ENCODE measurements around the gene TSR3.

TSR3 gene

DNA sequence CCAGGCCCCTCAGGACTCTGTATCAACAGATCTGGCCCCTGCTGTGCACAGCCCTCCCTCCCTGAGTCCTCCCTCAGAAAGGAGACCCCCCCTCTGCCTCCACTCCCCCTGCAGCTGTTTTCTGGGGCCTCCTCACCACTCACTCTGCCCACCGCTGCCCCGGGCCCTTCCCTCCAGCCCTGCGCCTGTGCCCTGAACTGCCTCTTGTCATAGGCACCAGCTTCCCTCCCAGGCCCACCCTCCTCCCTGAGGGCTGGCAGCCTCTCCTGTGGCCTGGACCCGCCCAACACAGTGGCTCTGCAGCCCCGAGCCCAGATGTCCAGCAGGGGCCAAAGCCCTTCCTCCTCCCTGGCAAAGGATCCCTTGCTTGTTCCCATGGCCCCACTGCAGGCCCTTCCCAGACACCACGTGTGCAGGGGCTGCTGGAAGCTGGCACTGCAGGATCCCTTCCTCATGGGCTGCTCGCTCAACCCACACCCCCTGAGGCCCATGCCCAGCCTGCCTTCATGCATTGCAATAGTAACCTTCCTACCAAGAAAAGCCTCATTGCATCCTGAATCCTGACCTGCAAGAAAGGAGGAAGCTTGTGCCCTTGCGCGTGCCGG is 25.8 kb upstream of the TSR3 start:
- Histone ChIP-seq H3K27ac (ENCODE audit: low read depth, low read length, severe bottlenecking) (no peak overlapping the region), H3K9me3 (ENCODE audit: control insufficient read depth, low read length) (no peaks in the 10 kb centered on the region), H3K4me3 (ENCODE audit: extremely low read depth, insufficient read depth, low read length, poor library complexity, severe bottlenecking) (no peak overlapping the region), H3K36me3 (ENCODE audit: control insufficient read depth, insufficient read depth, low read length) (peaks cover 21% of the 10 kb centered on the region), H3K4me1 (ENCODE audit: control insufficient read depth, insufficient read depth, low read length, poor library complexity, severe bottlenecking) (peaks cover 3% of the 10 kb centered on the region)
- 88 to 92% methylated on average over 9 to 10 of the region's 10 CpGs for WGBS, 2 experiments (ENCODE audit: insufficient coverage in 2 of 2)

DNA sequence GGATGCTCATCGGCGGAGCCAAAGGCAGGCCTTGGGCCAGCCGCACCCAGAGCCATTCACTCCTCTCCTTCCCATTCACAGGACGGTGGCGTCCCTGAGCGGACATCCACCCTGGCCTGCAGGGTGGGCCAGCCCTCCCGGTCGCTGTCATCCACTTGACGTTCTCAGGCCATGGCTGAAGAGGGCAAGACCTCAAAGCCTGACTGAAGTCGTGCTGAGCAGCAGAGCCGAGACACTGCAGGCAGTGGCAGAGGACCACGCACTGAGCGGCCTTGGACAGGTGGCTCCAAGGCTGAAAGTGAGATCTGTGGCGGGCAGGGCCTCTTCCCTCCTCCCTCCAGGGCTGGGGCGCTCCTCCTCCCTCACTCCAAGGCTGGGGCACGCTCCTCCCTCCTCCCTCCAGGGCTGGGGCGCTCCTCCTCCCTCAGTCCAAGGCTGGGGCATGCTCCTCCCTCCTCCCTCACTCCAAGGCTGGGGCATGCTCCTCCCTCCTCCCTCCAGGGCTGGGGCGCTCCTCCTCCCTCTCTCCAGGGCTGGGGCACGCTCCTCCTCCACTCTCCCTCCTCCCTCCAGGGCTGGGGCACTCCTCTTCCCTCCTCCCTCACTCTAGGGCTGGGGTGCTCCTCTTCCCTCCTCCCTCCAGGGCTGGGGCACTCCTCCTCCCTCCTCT is 24.2 kb upstream of the TSR3 start:
- WGBS, 2 experiments (ENCODE audit: insufficient coverage in 2 of 2): 94 to 96% methylated on average over 18 to 19 of the region's 19 CpGs
- Histone ChIP-seq H3K4me1 (ENCODE audit: control insufficient read depth, insufficient read depth, low read length, poor library complexity, severe bottlenecking) (peaks cover 3% of the 10 kb centered on the region), H3K9me3 (ENCODE audit: control insufficient read depth, low read length) (no peaks in the 10 kb centered on the region), H3K36me3 (ENCODE audit: control insufficient read depth, insufficient read depth, low read length) (peaks cover 21% of the 10 kb centered on the region), H3K27ac (ENCODE audit: low read depth, low read length, severe bottlenecking) (no peak overlapping the region), H3K4me3 (ENCODE audit: extremely low read depth, insufficient read depth, low read length, poor library complexity, severe bottlenecking) (no peak overlapping the region)

GRCh38 chr16:1375298-1375640 is 23.6 kb upstream of the TSR3 start:
- no peak overlapping the region for H3K27ac ChIP-seq (ENCODE audit: low read depth, low read length, severe bottlenecking)
- 97 to 98% methylated on average over 21 of the region's 24 CpGs for WGBS, 2 experiments (ENCODE audit: insufficient coverage in 2 of 2)
- peaks cover 21% of the 10 kb centered on the region for H3K36me3 ChIP-seq (ENCODE audit: control insufficient read depth, insufficient read depth, low read length)
- H3K9me3 ChIP-seq (ENCODE audit: control insufficient read depth, low read length): no peaks in the 10 kb centered on the region
- peaks cover 3% of the 10 kb centered on the region for H3K4me1 ChIP-seq (ENCODE audit: control insufficient read depth, insufficient read depth, low read length, poor library complexity, severe bottlenecking)
- H3K4me3 ChIP-seq (ENCODE audit: extremely low read depth, insufficient read depth, low read length, poor library complexity, severe bottlenecking): no peak overlapping the region

- peaks cover 24% of the 10 kb centered on the region for H3K36me3 ChIP-seq (ENCODE audit: control insufficient read depth, insufficient read depth, low read length)
- no peak overlapping the region for H3K27ac ChIP-seq (ENCODE audit: low read depth, low read length, severe bottlenecking)
- no peak overlapping the region for H3K4me3 ChIP-seq (ENCODE audit: extremely low read depth, insufficient read depth, low read length, poor library complexity, severe bottlenecking)
- 95 to 96% methylated on average over 39 to 44 of the region's 46 CpGs for WGBS, 2 experiments (ENCODE audit: insufficient coverage in 2 of 2)
- H3K9me3 ChIP-seq (ENCODE audit: control insufficient read depth, low read length): no peaks in the 10 kb centered on the region
- H3K4me1 ChIP-seq (ENCODE audit: control insufficient read depth, insufficient read depth, low read length, poor library complexity, severe bottlenecking): no peaks in the 10 kb centered on the region
These were observed 23.0 kb upstream of the TSR3 start for GRCh38 chr16:1374418-1375297.

DNA sequence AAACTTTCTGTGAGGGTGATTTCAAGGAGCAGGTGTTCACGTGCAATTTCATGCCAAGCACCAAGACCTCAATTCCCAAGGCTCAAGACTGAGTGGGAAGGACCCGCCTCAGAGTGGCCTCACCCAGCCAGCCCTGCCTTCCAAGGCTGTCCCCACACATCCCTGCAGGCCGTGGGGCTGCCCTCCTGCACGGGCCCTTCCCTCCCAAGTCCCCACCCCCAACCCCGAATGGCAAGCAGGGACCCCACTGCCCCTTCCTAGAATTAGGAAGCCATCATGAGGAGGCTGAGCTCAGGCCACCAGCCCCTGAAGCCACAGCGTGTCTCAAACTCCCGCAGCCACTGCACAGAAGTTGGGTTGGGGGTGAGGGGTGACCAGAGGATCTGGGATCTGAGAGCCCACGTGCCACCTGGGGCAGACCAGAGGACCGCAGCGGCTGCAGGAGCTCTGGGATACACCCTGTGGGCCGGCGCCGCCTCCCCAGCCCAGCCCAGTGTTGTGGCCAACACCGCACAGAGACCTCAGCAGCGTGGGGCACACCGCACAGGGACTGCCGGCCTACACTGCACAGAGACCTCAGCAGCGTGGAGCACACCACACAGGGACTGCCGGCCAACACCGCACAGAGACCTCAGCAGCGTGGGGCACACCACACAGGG is 20.7 kb upstream of the TSR3 start:
- 92 to 99% methylated on average over 3 to 5 of the region's 21 CpGs for WGBS, 2 experiments (ENCODE audit: insufficient coverage in 2 of 2)
- H3K4me3 ChIP-seq (ENCODE audit: extremely low read depth, insufficient read depth, low read length, poor library complexity, severe bottlenecking): no peak overlapping the region
- H3K9me3 ChIP-seq (ENCODE audit: control insufficient read depth, low read length): no peaks in the 10 kb centered on the region

GRCh38 chr16:1371054-1371978 is 19.6 kb upstream of the TSR3 start:
- 93 to 94% methylated on average over 25 to 30 of the region's 33 CpGs for WGBS, 2 experiments (ENCODE audit: insufficient coverage in 2 of 2)
- no peaks in the 10 kb centered on the region for H3K4me1 ChIP-seq (ENCODE audit: control insufficient read depth, insufficient read depth, low read length, poor library complexity, severe bottlenecking)
- no peak overlapping the region for H3K4me3 ChIP-seq (ENCODE audit: extremely low read depth, insufficient read depth, low read length, poor library complexity, severe bottlenecking)
- no peak overlapping the region for H3K27ac ChIP-seq (ENCODE audit: low read depth, low read length, severe bottlenecking)
- H3K36me3 ChIP-seq (ENCODE audit: control insufficient read depth, insufficient read depth, low read length): peaks cover 39% of the 10 kb centered on the region
- no peaks in the 10 kb centered on the region for H3K9me3 ChIP-seq (ENCODE audit: control insufficient read depth, low read length)

More for the DNA sequence above, 20.7 kb upstream of the TSR3 start:
- Histone ChIP-seq H3K36me3 (ENCODE audit: control insufficient read depth, insufficient read depth, low read length) (peaks cover 32% of the 10 kb centered on the region), H3K4me1 (ENCODE audit: control insufficient read depth, insufficient read depth, low read length, poor library complexity, severe bottlenecking) (no peaks in the 10 kb centered on the region), H3K27ac (ENCODE audit: low read depth, low read length, severe bottlenecking) (no peak overlapping the region)

GRCh38 chr16:1367486-1368174 is 16.0 kb upstream of the TSR3 start:
- peaks cover 57% of the 10 kb centered on the region for H3K36me3 ChIP-seq (ENCODE audit: control insufficient read depth, insufficient read depth, low read length)
- 93% methylated on average over 11 to 19 of the region's 27 CpGs for WGBS, 2 experiments (ENCODE audit: insufficient coverage in 2 of 2)

GRCh38 chr16:1366712-1367299 is 15.1 kb upstream of the TSR3 start:
- WGBS, 2 experiments (ENCODE audit: insufficient coverage in 2 of 2): 93 to 94% methylated on average over 17 to 23 of the region's 24 CpGs
- peaks cover 66% of the 10 kb centered on the region for H3K36me3 ChIP-seq (ENCODE audit: control insufficient read depth, insufficient read depth, low read length)

More at GRCh38 chr16:1367486-1368174, 16.0 kb upstream of the TSR3 start:
- Histone ChIP-seq H3K9me3 (ENCODE audit: control insufficient read depth, low read length) (no peaks in the 10 kb centered on the region), H3K27ac (ENCODE audit: low read depth, low read length, severe bottlenecking) (no peak overlapping the region), H3K4me1 (ENCODE audit: control insufficient read depth, insufficient read depth, low read length, poor library complexity, severe bottlenecking) (no peaks in the 10 kb centered on the region), H3K4me3 (ENCODE audit: extremely low read depth, insufficient read depth, low read length, poor library complexity, severe bottlenecking) (no peak overlapping the region)

DNA sequence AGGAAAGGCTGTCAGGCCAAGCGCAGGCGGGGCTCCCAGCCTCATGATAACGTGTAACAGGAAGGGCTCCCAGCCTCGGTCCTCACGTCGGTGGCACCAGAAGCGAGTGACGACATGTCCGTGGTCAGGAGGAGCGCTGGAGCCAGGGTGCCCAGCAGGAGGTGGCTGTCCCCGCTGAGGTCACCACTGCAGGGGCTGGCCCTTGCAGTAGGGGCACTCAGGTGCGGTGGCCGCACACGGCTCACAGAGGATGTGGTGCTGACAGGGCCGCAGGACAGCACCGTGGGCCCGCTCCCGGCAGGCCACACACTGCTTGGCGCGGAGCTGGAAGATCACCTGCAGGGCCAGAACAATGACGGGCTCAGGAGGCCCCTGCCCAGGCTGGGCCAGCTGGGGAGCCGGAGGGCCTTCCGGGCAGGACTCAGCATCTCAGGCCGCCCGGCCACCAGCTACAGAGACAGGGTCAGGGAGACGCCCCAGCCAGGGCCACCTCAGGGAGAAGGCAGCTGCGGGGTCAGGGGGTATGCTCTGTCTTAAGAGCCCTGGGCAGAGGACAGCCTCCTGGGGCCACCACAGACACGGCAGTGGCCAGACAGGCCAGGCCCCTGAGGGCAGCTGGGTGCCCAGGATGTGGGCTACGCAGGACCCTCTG is 14.5 kb upstream of the TSR3 start:
- Histone ChIP-seq H3K4me3 (ENCODE audit: extremely low read depth, insufficient read depth, low read length, poor library complexity, severe bottlenecking) (no peak overlapping the region), H3K4me1 (ENCODE audit: control insufficient read depth, insufficient read depth, low read length, poor library complexity, severe bottlenecking) (no peaks in the 10 kb centered on the region), H3K27ac (ENCODE audit: low read depth, low read length, severe bottlenecking) (no peak overlapping the region), H3K9me3 (ENCODE audit: control insufficient read depth, low read length) (no peaks in the 10 kb centered on the region), H3K36me3 (ENCODE audit: control insufficient read depth, insufficient read depth, low read length) (peaks cover 63% of the 10 kb centered on the region)
- WGBS, 2 experiments (ENCODE audit: insufficient coverage in 2 of 2): 94 to 95% methylated on average over 22 to 27 of the region's 29 CpGs

More at GRCh38 chr16:1366712-1367299, 15.1 kb upstream of the TSR3 start:
- no peak overlapping the region for H3K4me3 ChIP-seq (ENCODE audit: extremely low read depth, insufficient read depth, low read length, poor library complexity, severe bottlenecking)
- no peaks in the 10 kb centered on the region for H3K4me1 ChIP-seq (ENCODE audit: control insufficient read depth, insufficient read depth, low read length, poor library complexity, severe bottlenecking)
- no peaks in the 10 kb centered on the region for H3K9me3 ChIP-seq (ENCODE audit: control insufficient read depth, low read length)
- no peak overlapping the region for H3K27ac ChIP-seq (ENCODE audit: low read depth, low read length, severe bottlenecking)
